ENCODE measurements around the gene NSDHL.

DNA sequence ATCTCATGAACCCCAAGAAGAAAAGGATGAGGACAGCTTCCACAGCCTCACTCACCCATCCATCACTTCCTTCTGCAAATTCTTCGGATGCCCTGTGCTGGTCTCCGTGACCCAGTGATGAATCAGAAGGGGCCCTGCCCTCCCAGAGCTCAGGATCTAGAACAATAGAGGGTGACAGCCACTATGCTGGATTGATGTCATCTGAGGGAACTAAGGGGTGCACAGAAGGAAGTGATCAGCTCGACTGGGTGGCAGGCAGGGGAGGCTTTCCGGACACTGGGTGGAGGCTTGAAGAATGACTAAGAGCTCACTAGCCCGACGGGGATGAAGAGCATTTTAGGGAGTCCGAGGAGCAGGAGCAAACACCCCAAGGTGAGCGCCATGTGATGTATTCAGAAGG, 65.6 kb downstream of the NSDHL start:
- TF ChIP-seq, protein P1, sequence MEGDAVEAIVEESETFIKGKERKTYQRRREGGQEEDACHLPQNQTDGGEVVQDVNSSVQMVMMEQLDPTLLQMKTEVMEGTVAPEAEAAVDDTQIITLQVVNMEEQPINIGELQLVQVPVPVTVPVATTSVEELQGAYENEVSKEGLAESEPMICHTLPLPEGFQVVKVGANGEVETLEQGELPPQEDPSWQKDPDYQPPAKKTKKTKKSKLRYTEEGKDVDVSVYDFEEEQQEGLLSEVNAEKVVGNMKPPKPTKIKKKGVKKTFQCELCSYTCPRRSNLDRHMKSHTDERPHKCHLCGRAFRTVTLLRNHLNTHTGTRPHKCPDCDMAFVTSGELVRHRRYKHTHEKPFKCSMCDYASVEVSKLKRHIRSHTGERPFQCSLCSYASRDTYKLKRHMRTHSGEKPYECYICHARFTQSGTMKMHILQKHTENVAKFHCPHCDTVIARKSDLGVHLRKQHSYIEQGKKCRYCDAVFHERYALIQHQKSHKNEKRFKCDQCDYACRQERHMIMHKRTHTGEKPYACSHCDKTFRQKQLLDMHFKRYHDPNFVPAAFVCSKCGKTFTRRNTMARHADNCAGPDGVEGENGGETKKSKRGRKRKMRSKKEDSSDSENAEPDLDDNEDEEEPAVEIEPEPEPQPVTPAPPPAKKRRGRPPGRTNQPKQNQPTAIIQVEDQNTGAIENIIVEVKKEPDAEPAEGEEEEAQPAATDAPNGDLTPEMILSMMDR (IDR thresholded peaks at IDR 0.05), result no peak
- TF ChIP-seq POLR2A (IDR thresholded peaks at IDR 0.05), result no peak

Measured in esophagus squamous epithelium (tissue), 4 donors.